Measurements from ENCODE around the gene PLSCR5. TPM values are rescaled to one million over a fixed set of nuclear protein-coding genes. Genes with fewer than 3 reads are reported as not detected.

Gene PLSCR5
- total and polyA plus RNA-seq, 2 experiments from 2014 or later = not detected

DNA sequence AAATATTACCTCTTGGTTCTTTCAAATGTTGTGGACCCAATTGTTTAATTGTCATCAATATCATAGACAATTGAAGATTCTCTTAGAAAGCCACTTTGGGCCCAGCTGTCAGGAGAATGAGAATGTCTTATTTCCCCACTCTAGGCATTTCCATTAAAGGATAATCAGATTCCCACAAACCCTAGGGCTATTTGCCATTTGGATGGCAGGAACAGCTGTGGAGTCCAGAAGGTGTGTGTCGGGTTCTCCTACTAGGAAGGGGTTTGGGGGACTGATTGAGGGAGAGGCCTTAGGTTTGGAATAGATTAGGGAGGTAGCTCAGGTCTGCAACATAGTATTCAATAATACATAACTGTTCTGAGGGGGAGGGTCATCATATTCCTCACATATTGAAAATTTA, 35.2 kb upstream of the PLSCR5 start (continued):
- TF ChIP-seq, protein P1, sequence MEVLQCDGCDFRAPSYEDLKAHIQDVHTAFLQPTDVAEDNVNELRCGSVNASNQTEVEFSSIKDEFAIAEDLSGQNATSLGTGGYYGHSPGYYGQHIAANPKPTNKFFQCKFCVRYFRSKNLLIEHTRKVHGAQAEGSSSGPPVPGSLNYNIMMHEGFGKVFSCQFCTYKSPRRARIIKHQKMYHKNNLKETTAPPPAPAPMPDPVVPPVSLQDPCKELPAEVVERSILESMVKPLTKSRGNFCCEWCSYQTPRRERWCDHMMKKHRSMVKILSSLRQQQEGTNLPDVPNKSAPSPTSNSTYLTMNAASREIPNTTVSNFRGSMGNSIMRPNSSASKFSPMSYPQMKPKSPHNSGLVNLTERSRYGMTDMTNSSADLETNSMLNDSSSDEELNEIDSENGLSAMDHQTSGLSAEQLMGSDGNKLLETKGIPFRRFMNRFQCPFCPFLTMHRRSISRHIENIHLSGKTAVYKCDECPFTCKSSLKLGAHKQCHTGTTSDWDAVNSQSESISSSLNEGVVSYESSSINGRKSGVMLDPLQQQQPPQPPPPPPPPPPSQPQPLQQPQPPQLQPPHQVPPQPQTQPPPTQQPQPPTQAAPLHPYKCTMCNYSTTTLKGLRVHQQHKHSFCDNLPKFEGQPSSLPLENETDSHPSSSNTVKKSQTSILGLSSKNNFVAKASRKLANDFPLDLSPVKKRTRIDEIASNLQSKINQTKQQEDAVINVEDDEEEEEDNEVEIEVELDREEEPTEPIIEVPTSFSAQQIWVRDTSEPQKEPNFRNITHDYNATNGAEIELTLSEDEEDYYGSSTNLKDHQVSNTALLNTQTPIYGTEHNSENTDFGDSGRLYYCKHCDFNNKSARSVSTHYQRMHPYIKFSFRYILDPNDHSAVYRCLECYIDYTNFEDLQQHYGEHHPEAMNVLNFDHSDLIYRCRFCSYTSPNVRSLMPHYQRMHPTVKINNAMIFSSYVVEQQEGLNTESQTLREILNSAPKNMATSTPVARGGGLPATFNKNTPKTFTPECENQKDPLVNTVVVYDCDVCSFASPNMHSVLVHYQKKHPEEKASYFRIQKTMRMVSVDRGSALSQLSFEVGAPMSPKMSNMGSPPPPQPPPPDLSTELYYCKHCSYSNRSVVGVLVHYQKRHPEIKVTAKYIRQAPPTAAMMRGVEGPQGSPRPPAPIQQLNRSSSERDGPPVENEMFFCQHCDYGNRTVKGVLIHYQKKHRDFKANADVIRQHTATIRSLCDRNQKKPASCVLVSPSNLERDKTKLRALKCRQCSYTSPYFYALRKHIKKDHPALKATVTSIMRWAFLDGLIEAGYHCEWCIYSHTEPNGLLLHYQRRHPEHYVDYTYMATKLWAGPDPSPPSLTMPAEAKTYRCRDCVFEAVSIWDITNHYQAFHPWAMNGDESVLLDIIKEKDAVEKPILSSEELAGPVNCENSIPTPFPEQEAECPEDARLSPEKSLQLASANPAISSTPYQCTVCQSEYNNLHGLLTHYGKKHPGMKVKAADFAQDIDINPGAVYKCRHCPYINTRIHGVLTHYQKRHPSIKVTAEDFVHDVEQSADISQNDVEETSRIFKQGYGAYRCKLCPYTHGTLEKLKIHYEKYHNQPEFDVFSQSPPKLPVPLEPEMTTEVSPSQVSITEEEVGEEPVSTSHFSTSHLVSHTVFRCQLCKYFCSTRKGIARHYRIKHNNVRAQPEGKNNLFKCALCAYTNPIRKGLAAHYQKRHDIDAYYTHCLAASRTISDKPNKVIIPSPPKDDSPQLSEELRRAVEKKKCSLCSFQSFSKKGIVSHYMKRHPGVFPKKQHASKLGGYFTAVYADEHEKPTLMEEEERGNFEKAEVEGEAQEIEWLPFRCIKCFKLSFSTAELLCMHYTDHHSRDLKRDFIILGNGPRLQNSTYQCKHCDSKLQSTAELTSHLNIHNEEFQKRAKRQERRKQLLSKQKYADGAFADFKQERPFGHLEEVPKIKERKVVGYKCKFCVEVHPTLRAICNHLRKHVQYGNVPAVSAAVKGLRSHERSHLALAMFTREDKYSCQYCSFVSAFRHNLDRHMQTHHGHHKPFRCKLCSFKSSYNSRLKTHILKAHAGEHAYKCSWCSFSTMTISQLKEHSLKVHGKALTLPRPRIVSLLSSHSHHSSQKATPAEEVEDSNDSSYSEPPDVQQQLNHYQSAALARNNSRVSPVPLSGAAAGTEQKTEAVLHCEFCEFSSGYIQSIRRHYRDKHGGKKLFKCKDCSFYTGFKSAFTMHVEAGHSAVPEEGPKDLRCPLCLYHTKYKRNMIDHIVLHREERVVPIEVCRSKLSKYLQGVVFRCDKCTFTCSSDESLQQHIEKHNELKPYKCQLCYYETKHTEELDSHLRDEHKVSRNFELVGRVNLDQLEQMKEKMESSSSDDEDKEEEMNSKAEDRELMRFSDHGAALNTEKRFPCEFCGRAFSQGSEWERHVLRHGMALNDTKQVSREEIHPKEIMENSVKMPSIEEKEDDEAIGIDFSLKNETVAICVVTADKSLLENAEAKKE (CRISPR knock-in tag; IDR thresholded peaks at IDR 0.05) = no peak
- TF ChIP-seq EZH2 (IDR thresholded peaks at IDR 0.05; ENCODE audit: low read depth, unreplicated experiment) (no peak), POLR2AphosphoS5 (IDR thresholded peaks at IDR 0.05; ENCODE audit: low read depth) (no peak), STAT1 (IDR thresholded peaks at IDR 0.05; ENCODE audit: unreplicated experiment) (no peak)
- TF ChIP-seq, protein P2, sequence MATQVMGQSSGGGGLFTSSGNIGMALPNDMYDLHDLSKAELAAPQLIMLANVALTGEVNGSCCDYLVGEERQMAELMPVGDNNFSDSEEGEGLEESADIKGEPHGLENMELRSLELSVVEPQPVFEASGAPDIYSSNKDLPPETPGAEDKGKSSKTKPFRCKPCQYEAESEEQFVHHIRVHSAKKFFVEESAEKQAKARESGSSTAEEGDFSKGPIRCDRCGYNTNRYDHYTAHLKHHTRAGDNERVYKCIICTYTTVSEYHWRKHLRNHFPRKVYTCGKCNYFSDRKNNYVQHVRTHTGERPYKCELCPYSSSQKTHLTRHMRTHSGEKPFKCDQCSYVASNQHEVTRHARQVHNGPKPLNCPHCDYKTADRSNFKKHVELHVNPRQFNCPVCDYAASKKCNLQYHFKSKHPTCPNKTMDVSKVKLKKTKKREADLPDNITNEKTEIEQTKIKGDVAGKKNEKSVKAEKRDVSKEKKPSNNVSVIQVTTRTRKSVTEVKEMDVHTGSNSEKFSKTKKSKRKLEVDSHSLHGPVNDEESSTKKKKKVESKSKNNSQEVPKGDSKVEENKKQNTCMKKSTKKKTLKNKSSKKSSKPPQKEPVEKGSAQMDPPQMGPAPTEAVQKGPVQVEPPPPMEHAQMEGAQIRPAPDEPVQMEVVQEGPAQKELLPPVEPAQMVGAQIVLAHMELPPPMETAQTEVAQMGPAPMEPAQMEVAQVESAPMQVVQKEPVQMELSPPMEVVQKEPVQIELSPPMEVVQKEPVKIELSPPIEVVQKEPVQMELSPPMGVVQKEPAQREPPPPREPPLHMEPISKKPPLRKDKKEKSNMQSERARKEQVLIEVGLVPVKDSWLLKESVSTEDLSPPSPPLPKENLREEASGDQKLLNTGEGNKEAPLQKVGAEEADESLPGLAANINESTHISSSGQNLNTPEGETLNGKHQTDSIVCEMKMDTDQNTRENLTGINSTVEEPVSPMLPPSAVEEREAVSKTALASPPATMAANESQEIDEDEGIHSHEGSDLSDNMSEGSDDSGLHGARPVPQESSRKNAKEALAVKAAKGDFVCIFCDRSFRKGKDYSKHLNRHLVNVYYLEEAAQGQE (IDR thresholded peaks at IDR 0.05; ENCODE audit: unreplicated experiment) = no peak

DNA sequence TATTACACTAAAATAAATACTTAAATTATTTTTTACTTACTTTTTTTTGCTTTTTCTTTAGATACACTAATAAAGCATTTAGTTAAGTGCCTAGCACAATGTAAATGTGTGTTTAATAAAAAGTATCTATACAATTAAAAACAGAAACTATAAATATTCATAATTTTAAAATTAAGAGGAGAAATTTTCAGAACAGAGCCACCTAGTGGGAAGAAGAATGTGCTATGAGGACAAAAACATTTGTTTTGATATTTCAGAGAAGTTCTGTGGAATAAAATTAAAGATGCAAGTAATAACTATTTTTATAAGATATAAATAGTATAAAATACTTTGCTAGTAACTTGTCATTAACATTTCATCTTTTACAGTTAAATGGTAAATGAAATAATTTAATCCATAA, 33.6 kb upstream of the PLSCR5 start:
- Histone ChIP-seq H2AFZ (no peak overlapping the region), H3K36me3 (ENCODE audit: insufficient read depth) (no peaks in the 10 kb centered on the region), H3K4me3 (no peak overlapping the region), H3K4me2 (no peak overlapping the region), H3K27me3 (ENCODE audit: insufficient read depth) (no peaks in the 10 kb centered on the region), H3K27ac (ENCODE audit: low read depth) (no peak overlapping the region), H3K4me1 (ENCODE audit: insufficient read depth) (peaks cover 9% of the 10 kb centered on the region; the same call in 1 of the 2 replicates), H4K20me1 (replicated peaks; ENCODE audit: insufficient read depth) (no peaks in the 10 kb centered on the region), H3K79me2 (replicated peaks; ENCODE audit: insufficient read depth) (no peaks in the 10 kb centered on the region), H3K9me2 (ENCODE audit: insufficient read depth) (no peaks in the 10 kb centered on the region), H3F3A (replicated peaks; ENCODE audit: low read depth) (no peaks in the 10 kb centered on the region)
- Mint-ChIP-seq H3K27me3 (ENCODE audit: insufficient read depth, low read depth, poor library complexity) (peaks cover 3% of the 10 kb centered on the region), H3K36me3 (ENCODE audit: low read depth) (no peaks in the 10 kb centered on the region), H3K4me3 (no peak overlapping the region), H3K27ac (no peak overlapping the region), H3K4me1 (peaks cover 13% of the 10 kb centered on the region), H3K9me3 (no peaks in the 10 kb centered on the region)
- no peak for TF ChIP-seq ZNF114 (CRISPR knock-in tag; IDR thresholded peaks at IDR 0.05)
- no peak for ATAC-seq
- DNase-seq (ENCODE audit: low spot score) = no peak

Data from GM23338 (cell line).